Tibial artery (tissue), 4 donors: Measurements from ENCODE around the gene ZFAND3.

ENCODE experiments used
- DNase-seq, 2 donors: peaks; one replicate each; pipeline ENCODE4 v3.0.0-alpha.2; 2019
- H3K27ac ChIP-seq, 2 donors: fragments of 200-600 bp; sonication (generic) in 1 of 2; 1 replicate in 1 of 2; 2 replicates in 1 of 2; pipeline ENCODE4 v1.5.1; 2018 to 2019; ENCODE audit warnings: mild to moderate bottlenecking in 1 of 2
- H3K27me3 ChIP-seq, 2 donors: fragments of 200-600 bp; sonication (generic) in 1 of 2; one replicate each; pipeline versions ENCODE4 v1.5.1 to v1.6.0; 2016 to 2019
- H3K36me3 ChIP-seq, 3 donors: fragments of 200-600 bp; sonication (generic) in 2 of 3; one replicate each; pipeline ENCODE4 v1.5.1; 2016 to 2019; ENCODE audit warnings: mild to moderate bottlenecking in 2 of 3
- H3K4me1 ChIP-seq, 4 donors: fragments of 200-600 bp; sonication (generic) in 2 of 4; 1 replicate in 3 of 4; 2 replicates in 1 of 4; pipeline ENCODE4 v1.5.1; 2016 to 2019
- H3K4me3 ChIP-seq, 2 donors: fragments of 200-600 bp; sonication (generic) in 1 of 2; 1 replicate in 1 of 2; 2 replicates in 1 of 2; pipeline ENCODE4 v1.5.1; 2018 to 2019; ENCODE audit warnings: mild to moderate bottlenecking in 2 of 2
- H3K9me3 ChIP-seq, 3 donors: fragments of 200-600 bp; sonication (generic) in 1 of 3; one replicate each; pipeline ENCODE4 v1.5.1; 2016 to 2019
- intact Hi-C: fragments of 100-400 bp; cut with DNase I; formaldehyde crosslinking; loops from one replicate; pipeline ENCODE4 v1.15.0; 2023; ENCODE audit warnings: low total_unique reads
- TF ChIP-seq, protein P1 (sequence below), 2 experiments: fragments of 200-600 bp in 1 of 2; fragments of 450-650 bp in 1 of 2; IDR thresholded peaks; one replicate each; pipeline ENCODE4 v1.5.1; 2017 to 2019; ENCODE audit warnings: antibody characterized with exemption in 2 of 2, mild to moderate bottlenecking in 1 of 2, moderate library complexity in 1 of 2

ZFAND3 gene

DNA sequence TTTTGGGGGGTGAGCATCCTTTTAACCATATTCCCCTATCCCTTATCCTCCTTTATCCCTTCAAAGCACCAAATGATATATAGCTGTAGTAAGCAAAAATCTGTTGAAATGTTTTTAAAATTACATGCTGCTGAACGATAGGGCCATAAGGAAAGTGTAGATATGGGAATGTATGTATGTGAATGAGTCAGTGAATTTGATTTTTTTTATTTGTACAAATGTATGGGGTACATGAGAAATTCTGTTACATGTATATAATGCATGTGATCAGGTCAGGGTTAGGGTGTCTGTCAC, 327.2 kb downstream of the ZFAND3 start:
- no peaks in the 10 kb centered on the region for H3K27me3 ChIP-seq
- H3K9me3 ChIP-seq = no peaks in the 10 kb centered on the region
- no peak for DNase-seq
- H3K4me1 ChIP-seq = peaks cover 0 to 10% (median 0%) of the 10 kb centered on the region in 4 donors
- TF ChIP-seq, protein P1, sequence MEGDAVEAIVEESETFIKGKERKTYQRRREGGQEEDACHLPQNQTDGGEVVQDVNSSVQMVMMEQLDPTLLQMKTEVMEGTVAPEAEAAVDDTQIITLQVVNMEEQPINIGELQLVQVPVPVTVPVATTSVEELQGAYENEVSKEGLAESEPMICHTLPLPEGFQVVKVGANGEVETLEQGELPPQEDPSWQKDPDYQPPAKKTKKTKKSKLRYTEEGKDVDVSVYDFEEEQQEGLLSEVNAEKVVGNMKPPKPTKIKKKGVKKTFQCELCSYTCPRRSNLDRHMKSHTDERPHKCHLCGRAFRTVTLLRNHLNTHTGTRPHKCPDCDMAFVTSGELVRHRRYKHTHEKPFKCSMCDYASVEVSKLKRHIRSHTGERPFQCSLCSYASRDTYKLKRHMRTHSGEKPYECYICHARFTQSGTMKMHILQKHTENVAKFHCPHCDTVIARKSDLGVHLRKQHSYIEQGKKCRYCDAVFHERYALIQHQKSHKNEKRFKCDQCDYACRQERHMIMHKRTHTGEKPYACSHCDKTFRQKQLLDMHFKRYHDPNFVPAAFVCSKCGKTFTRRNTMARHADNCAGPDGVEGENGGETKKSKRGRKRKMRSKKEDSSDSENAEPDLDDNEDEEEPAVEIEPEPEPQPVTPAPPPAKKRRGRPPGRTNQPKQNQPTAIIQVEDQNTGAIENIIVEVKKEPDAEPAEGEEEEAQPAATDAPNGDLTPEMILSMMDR (IDR thresholded peaks at IDR 0.05) = no peak
- H3K27ac ChIP-seq = no peak overlapping the region
- intact Hi-C loops = no loop called here
- H3K4me3 ChIP-seq = no peak overlapping the region
- H3K36me3 ChIP-seq = peaks cover 0 to 11% (median 2%) of the 10 kb centered on the region in 3 donors

DNA sequence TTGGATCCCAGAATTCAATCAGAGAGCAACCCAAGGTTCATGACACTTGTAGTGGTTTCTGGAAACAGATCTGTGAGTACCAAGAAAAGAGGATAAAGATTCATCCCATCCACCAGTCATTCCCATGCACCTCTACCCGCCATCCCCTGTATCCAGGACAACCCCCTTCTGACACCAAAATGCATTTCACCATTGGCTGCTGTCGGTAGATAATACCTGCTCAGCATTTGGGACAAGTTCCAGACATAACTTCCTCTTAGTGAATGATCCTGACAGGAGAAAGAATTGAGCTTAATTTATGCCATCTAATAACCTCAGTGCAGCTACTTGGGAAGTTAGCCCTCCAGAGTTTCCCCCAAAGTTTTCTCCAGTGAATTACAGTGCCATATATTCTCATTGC, 329.1 kb downstream of the ZFAND3 start:
- H3K27ac ChIP-seq = no peak overlapping the region
- no peak for DNase-seq
- H3K36me3 ChIP-seq = peaks cover 9 to 30% (median 20%) of the 10 kb centered on the region in 3 donors
- no peak overlapping the region for H3K4me3 ChIP-seq
- H3K4me1 ChIP-seq = peaks cover 0 to 10% (median 0%) of the 10 kb centered on the region in 4 donors
- intact Hi-C loops = no loop called here
- no peaks in the 10 kb centered on the region for H3K9me3 ChIP-seq
- no peaks in the 10 kb centered on the region for H3K27me3 ChIP-seq
- TF ChIP-seq, protein P1 (IDR thresholded peaks at IDR 0.05) = no peak

DNA sequence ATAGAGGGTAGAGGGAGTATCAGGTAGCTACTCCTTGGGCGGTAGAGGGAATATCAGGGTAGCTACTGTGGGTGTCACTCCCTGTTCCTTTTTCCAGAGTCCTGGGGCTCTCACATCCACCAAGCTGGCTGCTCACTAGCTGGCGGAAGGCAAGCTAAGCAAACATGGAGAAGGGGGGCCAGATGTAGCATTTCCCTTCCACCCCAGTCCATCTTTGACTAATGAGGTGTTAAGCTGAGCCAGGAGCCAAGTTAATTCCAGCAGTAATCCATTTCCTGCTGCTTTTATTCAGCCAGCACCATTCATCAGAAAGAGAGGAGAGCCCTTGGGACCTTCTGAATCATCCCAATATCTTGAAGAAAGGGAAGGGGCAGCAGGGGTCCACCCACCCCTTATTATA, 330.0 kb downstream of the ZFAND3 start:
- Histone ChIP-seq H3K27me3 (no peaks in the 10 kb centered on the region), H3K4me3 (no peak overlapping the region), H3K36me3 (peaks cover 9 to 31% (median 26%) of the 10 kb centered on the region in 3 donors), H3K4me1 (peaks cover 0 to 10% (median 0%) of the 10 kb centered on the region in 4 donors), H3K27ac (no peak overlapping the region), H3K9me3 (no peaks in the 10 kb centered on the region)
- intact Hi-C loops = no loop called here
- TF ChIP-seq, protein P1 (IDR thresholded peaks at IDR 0.05) = no peak
- no peak for DNase-seq

DNA sequence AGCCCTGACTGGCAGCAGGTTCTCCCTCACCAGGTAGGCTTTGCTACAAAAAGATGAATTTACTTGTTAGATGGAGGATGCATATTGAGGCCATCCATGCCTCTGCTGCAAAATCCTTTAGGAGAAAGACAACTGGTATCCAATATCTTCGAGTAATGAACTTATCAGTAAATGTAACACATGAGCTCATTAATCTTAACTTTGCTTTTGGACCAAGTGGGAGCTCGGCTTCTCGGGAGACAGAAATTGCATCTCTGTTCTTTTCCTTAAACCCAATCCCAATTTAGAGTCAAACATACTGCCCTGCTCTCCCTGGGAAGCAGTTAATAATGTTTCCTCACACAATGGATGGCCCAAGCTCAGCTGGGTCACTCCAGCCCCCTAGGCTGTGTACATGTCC, 330.5 kb downstream of the ZFAND3 start:
- no peaks in the 10 kb centered on the region for H3K9me3 ChIP-seq
- no peak overlapping the region for H3K4me3 ChIP-seq
- no peak for DNase-seq
- TF ChIP-seq, protein P1 (IDR thresholded peaks at IDR 0.05) = no peak
- H3K27ac ChIP-seq = no peak overlapping the region
- H3K36me3 ChIP-seq = peaks cover 9 to 31% (median 26%) of the 10 kb centered on the region in 3 donors
- peaks cover 0 to 10% (median 0%) of the 10 kb centered on the region in 4 donors for H3K4me1 ChIP-seq
- intact Hi-C loops = no loop called here
- no peaks in the 10 kb centered on the region for H3K27me3 ChIP-seq

DNA sequence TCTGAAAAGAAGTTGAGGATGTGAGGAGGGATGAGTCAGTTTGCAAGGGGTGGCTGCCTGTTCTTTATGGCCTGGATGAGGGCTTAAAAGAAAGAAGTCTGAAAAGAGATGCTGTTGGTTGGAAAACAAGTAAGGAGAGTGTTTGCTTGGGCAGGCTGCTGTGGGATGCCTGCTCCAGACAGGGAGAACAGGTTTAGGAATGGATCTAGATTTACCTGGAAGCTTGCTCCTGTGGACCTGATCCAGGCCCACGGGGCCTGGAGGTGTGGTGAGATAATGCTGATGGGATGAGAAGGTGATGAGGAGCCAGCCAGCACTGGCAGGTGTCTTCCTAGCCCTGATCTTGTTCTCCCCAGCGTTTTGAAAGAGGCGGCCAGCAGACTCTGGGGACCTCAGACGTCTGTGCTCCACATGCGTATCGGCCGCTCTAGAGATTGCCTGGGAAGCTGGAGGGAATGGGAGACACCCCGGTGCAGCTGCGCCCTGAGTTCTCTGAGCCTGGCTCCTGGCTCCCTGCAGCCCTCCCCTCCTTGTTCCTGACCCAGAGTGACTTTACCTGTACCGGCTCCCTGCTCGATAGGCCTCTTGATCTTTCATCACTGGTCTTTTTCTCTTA, 331.3 kb downstream of the ZFAND3 start:
- Histone ChIP-seq H3K4me1 (peaks cover 0 to 7% (median 0%) of the 10 kb centered on the region in 4 donors), H3K9me3 (no peaks in the 10 kb centered on the region), H3K27me3 (no peaks in the 10 kb centered on the region), H3K27ac (no peak overlapping the region), H3K36me3 (peaks cover 9 to 31% (median 26%) of the 10 kb centered on the region in 3 donors), H3K4me3 (no peak overlapping the region)
- TF ChIP-seq, protein P1 (IDR thresholded peaks at IDR 0.05) = no peak
- peak in 1 of 2 donors; percentile 10 for DNase-seq
- intact Hi-C loops = no loop called here
